Neuronal stem cell (in vitro differentiated cells): ENCODE measurements around the gene PCID2.

Experiments
- DNase-seq: peaks from one replicate; pipeline ENCODE4 v3.0.0-alpha.2; 2013; ENCODE audit warnings: low spot score
- H2AFZ ChIP-seq: one replicate; pipeline ENCODE4 v1.6.1; 2013; ENCODE audit warnings: mild to moderate bottlenecking, low read length, inconsistent platforms
- H2AK5ac ChIP-seq: 2 replicates; pipeline ENCODE4 v1.6.1; 2013; ENCODE audit warnings: low read depth, mild to moderate bottlenecking, inconsistent platforms, low read length, moderate library complexity, mixed read lengths
- H2BK120ac ChIP-seq: 2 replicates; pipeline ENCODE4 v1.6.1; 2013; ENCODE audit warnings: low read depth, mild to moderate bottlenecking, inconsistent platforms, low read length, moderate library complexity, mixed read lengths
- H2BK12ac ChIP-seq: one replicate; pipeline ENCODE4 v1.6.1; 2013; ENCODE audit warnings: low read length, inconsistent platforms
- H2BK15ac ChIP-seq: 2 replicates; pipeline ENCODE4 v1.6.1; 2013; ENCODE audit warnings: mild to moderate bottlenecking, low read length, inconsistent platforms, mixed read lengths
- H2BK5ac ChIP-seq: one replicate; pipeline ENCODE4 v1.6.1; 2013; ENCODE audit warnings: inconsistent platforms, mild to moderate bottlenecking, low read length, moderate library complexity
- H3K14ac ChIP-seq: one replicate; pipeline ENCODE4 v1.6.1; 2013; ENCODE audit warnings: low read length, inconsistent platforms
- H3K18ac ChIP-seq: 2 replicates; pipeline ENCODE4 v1.6.1; 2013; ENCODE audit warnings: low read length, inconsistent platforms
- H3K23ac ChIP-seq: 2 replicates; pipeline ENCODE4 v1.6.1; 2013; ENCODE audit warnings: low read depth, mild to moderate bottlenecking, mixed read lengths, low read length, inconsistent platforms; ENCODE audit not compliant: poor library complexity
- H3K27ac ChIP-seq: replicated peaks from 3 replicates; pipeline ENCODE4 v1.5.1; 2013; ENCODE audit warnings: low read length, inconsistent platforms
- H3K27me3 ChIP-seq, 3 experiments: 2 replicates each; pipeline ENCODE4 v1.6.1; 2013; ENCODE audit warnings: low read length in 3 of 3, mild to moderate bottlenecking in 2 of 3, inconsistent platforms in 1 of 3, low read depth in 1 of 3, mixed read lengths in 1 of 3, moderate library complexity in 1 of 3; ENCODE audit not compliant: control insufficient read depth in 3 of 3, insufficient read depth in 3 of 3
- H3K36me3 ChIP-seq, 2 donors: replicated peaks in 1 of 2; 2 replicates each; pipeline ENCODE4 v1.6.1; 2013; ENCODE audit warnings: low read length in 2 of 2; ENCODE audit not compliant: control insufficient read depth in 2 of 2, insufficient read depth in 2 of 2
- H3K4ac ChIP-seq: 2 replicates; pipeline ENCODE4 v1.6.1; 2013; ENCODE audit warnings: inconsistent platforms, mild to moderate bottlenecking, low read length, moderate library complexity
- H3K4me1 ChIP-seq, 2 donors: 1 replicate in 1 of 2; 2 replicates in 1 of 2; pipeline ENCODE4 v1.6.1; 2013; ENCODE audit warnings: low read length in 2 of 2, low read depth in 1 of 2; ENCODE audit not compliant: control insufficient read depth in 2 of 2, insufficient read depth in 1 of 2
- H3K4me2 ChIP-seq: one replicate; pipeline ENCODE4 v1.6.1; 2013; ENCODE audit warnings: mild to moderate bottlenecking, low read length, inconsistent platforms; ENCODE audit not compliant: insufficient read depth, poor library complexity, severe bottlenecking
- H3K4me3 ChIP-seq, 2 donors: 2 replicates each; pipeline ENCODE4 v1.5.1; 2013; ENCODE audit warnings: low read length in 2 of 2, mild to moderate bottlenecking in 2 of 2, inconsistent platforms in 1 of 2, moderate library complexity in 1 of 2
- H3K79me1 ChIP-seq: one replicate; pipeline ENCODE4 v1.6.1; 2013; ENCODE audit warnings: low read depth, mild to moderate bottlenecking, inconsistent platforms, low read length, moderate library complexity
- H3K9ac ChIP-seq: one replicate; pipeline ENCODE4 v1.6.1; 2013; ENCODE audit warnings: mild to moderate bottlenecking, low read depth, low read length, inconsistent platforms; ENCODE audit not compliant: poor library complexity
- H3K9me3 ChIP-seq, 2 donors: replicated peaks in 1 of 2; 2 replicates each; pipeline versions ENCODE3 to v1.6.1; 2013; ENCODE audit warnings: low read length in 2 of 2, mild to moderate bottlenecking in 2 of 2, inconsistent platforms in 1 of 2, low read depth in 1 of 2, mixed read lengths in 1 of 2, moderate library complexity in 1 of 2; ENCODE audit not compliant: control insufficient read depth in 2 of 2, insufficient read depth in 1 of 2
- H4K8ac ChIP-seq: one replicate; pipeline ENCODE4 v1.6.1; 2013; ENCODE audit warnings: low read depth, mild to moderate bottlenecking, inconsistent platforms, low read length, moderate library complexity
- H4K91ac ChIP-seq: one replicate; pipeline ENCODE4 v1.6.1; 2013; ENCODE audit warnings: low read length, low read depth, mild to moderate bottlenecking, inconsistent platforms; ENCODE audit not compliant: poor library complexity
- WGBS, 2 donors: extraction: QIAGEN DNeasy Blood & Tissue Kit; methylation state at CpG; one replicate each; pipeline ENCODE4 v1.1.7; 2013; ENCODE audit warnings: missing lambda C conversion rate in 2 of 2, mixed read lengths in 1 of 2; ENCODE audit not compliant: insufficient read length in 2 of 2, insufficient replicate concordance in 1 of 2; ENCODE audit errors: extremely low coverage in 2 of 2; 5-methylcytosine and 5-hydroxymethylcytosine counted together

PCID2 gene

GRCh38 chr13:113207890-113208420, 514 bp downstream of the PCID2 start:
- no peak overlapping the region for H4K8ac ChIP-seq
- no peak overlapping the region for H2BK12ac ChIP-seq
- no peaks in the 10 kb centered on the region for H3K27me3 ChIP-seq
- no CpG with 5 or more reads among the region's 44 CpGs for WGBS, 2 donors
- H3K79me1 ChIP-seq: peaks cover 25% of the 10 kb centered on the region
- peak; percentile 50 for DNase-seq
- H3K4me2 ChIP-seq: peak overlapping the region; percentile 85
- peaks cover 5 to 17% of the 10 kb centered on the region in 2 donors for H3K4me1 ChIP-seq
- no peak overlapping the region for H2BK120ac ChIP-seq
- H2AFZ ChIP-seq: peak overlapping the region; percentile 99
- H3K18ac ChIP-seq: peak overlapping the region; percentile 29
- no peak overlapping the region for H2BK15ac ChIP-seq
- H3K23ac ChIP-seq: peak overlapping the region; percentile 67
- H2AK5ac ChIP-seq: peak overlapping the region; percentile 15
- no peak overlapping the region for H4K91ac ChIP-seq
- H3K9me3 ChIP-seq: no peaks in the 10 kb centered on the region
- peak overlapping the region; percentile 55 for H3K4ac ChIP-seq
- H3K9ac ChIP-seq: peak overlapping the region; percentile 91
- H3K27ac ChIP-seq: no peak overlapping the region
- no peak overlapping the region for H3K14ac ChIP-seq
- H3K36me3 ChIP-seq: peaks cover 14 to 59% of the 10 kb centered on the region in 2 donors
- H2BK5ac ChIP-seq: no peak overlapping the region
- H3K4me3 ChIP-seq: peak overlapping the region; percentile 98

GRCh38 chr13:113207460-113207859, 1.0 kb downstream of the PCID2 start:
- H2BK12ac ChIP-seq: no peak overlapping the region
- H3K79me1 ChIP-seq: peaks cover 26% of the 10 kb centered on the region
- H3K18ac ChIP-seq: no peak overlapping the region
- H4K91ac ChIP-seq: no peak overlapping the region
- H3K27me3 ChIP-seq: no peaks in the 10 kb centered on the region
- peaks cover 15 to 59% of the 10 kb centered on the region in 2 donors for H3K36me3 ChIP-seq
- peaks cover 5 to 17% of the 10 kb centered on the region in 2 donors for H3K4me1 ChIP-seq
- peak overlapping the region in 1 of 2 donors; percentile 98 for H3K4me3 ChIP-seq
- H2BK5ac ChIP-seq: no peak overlapping the region
- WGBS, 2 donors: no CpG with 5 or more reads among the region's 3 CpGs
- H2BK120ac ChIP-seq: no peak overlapping the region
- H3K27ac ChIP-seq: no peak overlapping the region
- no peaks in the 10 kb centered on the region for H3K9me3 ChIP-seq
- no peak overlapping the region for H4K8ac ChIP-seq
- H2AFZ ChIP-seq: no peak overlapping the region
- H3K9ac ChIP-seq: no peak overlapping the region
- H2AK5ac ChIP-seq: no peak overlapping the region
- no peak overlapping the region for H3K14ac ChIP-seq
- DNase-seq: no peak
- no peak overlapping the region for H2BK15ac ChIP-seq
- H3K4me2 ChIP-seq: peak overlapping the region; percentile 85
- no peak overlapping the region for H3K4ac ChIP-seq
- no peak overlapping the region for H3K23ac ChIP-seq

GRCh38 chr13:113205428-113205931, 3.0 kb downstream of the PCID2 start:
- DNase-seq: no peak
- Histone ChIP-seq H3K18ac (no peak overlapping the region), H3K4me1 (peaks cover 2 to 12% of the 10 kb centered on the region in 2 donors), H2BK120ac (no peak overlapping the region), H2AK5ac (no peak overlapping the region), H4K8ac (no peak overlapping the region), H3K14ac (no peak overlapping the region), H3K27ac (no peak overlapping the region), H3K4me3 (no peak overlapping the region), H2AFZ (no peak overlapping the region), H2BK12ac (no peak overlapping the region), H4K91ac (no peak overlapping the region), H3K36me3 (peaks cover 11 to 54% of the 10 kb centered on the region in 2 donors), H3K79me1 (peaks cover 22% of the 10 kb centered on the region), H3K23ac (no peak overlapping the region), H3K9me3 (no peaks in the 10 kb centered on the region), H3K9ac (no peak overlapping the region), H3K4ac (no peak overlapping the region), H2BK5ac (no peak overlapping the region), H3K27me3 (no peaks in the 10 kb centered on the region), H2BK15ac (no peak overlapping the region), H3K4me2 (no peak overlapping the region)
- WGBS, 2 donors: no CpG with 5 or more reads among the region's 5 CpGs

GRCh38 chr13:113204378-113204734, 4.1 kb downstream of the PCID2 start:
- Histone ChIP-seq H3K9ac (no peak overlapping the region), H2BK120ac (no peak overlapping the region), H2AFZ (no peak overlapping the region), H3K27ac (no peak overlapping the region), H3K79me1 (peaks cover 22% of the 10 kb centered on the region), H3K4ac (no peak overlapping the region), H3K4me1 (peaks cover 2 to 10% of the 10 kb centered on the region in 2 donors), H3K18ac (no peak overlapping the region), H3K36me3 (peaks cover 15 to 65% of the 10 kb centered on the region in 2 donors), H3K4me2 (no peak overlapping the region), H3K9me3 (no peaks in the 10 kb centered on the region), H2AK5ac (no peak overlapping the region), H3K4me3 (no peak overlapping the region), H3K27me3 (no peaks in the 10 kb centered on the region), H2BK12ac (peak overlapping the region; percentile 77), H2BK5ac (no peak overlapping the region), H4K8ac (no peak overlapping the region), H4K91ac (no peak overlapping the region), H3K14ac (no peak overlapping the region), H3K23ac (no peak overlapping the region), H2BK15ac (no peak overlapping the region)
- no CpG with 5 or more reads among the region's 5 CpGs for WGBS, 2 donors
- no peak for DNase-seq
